IPS-18a (cell line): Measurements from ENCODE around the gene SIDT1.
A peak's percentile ranks its signal among the peaks of the same experiment; 100 is the strongest.

ENCODE experiments used
- H3K27ac ChIP-seq: one replicate; pipeline ENCODE4 v1.5.1; 2013; ENCODE audit warnings: low read length
- H3K27me3 ChIP-seq: one replicate; pipeline ENCODE4 v1.6.1; 2013; ENCODE audit warnings: mild to moderate bottlenecking, low read length; ENCODE audit not compliant: control insufficient read depth, insufficient read depth
- H3K36me3 ChIP-seq: one replicate; pipeline ENCODE4 v1.6.1; 2013; ENCODE audit warnings: low read depth, low read length; ENCODE audit not compliant: control insufficient read depth
- H3K4me1 ChIP-seq: one replicate; pipeline ENCODE4 v1.6.1; 2013; ENCODE audit warnings: low read depth, low read length; ENCODE audit not compliant: control insufficient read depth
- H3K4me3 ChIP-seq: one replicate; pipeline ENCODE4 v1.5.1; 2013; ENCODE audit warnings: low read length
- H3K9ac ChIP-seq: one replicate; pipeline ENCODE4 v1.6.1; 2013; ENCODE audit warnings: mild to moderate bottlenecking, low read length, moderate library complexity
- H3K9me3 ChIP-seq: one replicate; pipeline ENCODE4 v1.6.1; 2013; ENCODE audit warnings: low read depth, low read length; ENCODE audit not compliant: control insufficient read depth

SIDT1 gene

GRCh38 chr3:113531826-113532697, at the start of gene SIDT1:
Gene SIDT1 (plus strand): TSS chr3:113532555. CDS start chr3:113533022, 467 bp downstream.
- Histone ChIP-seq H3K27me3 (peaks cover 84% of the 10 kb centered on the region), H3K4me3 (peak within 1 kb of the TSS; percentile 77), H3K9ac (no peak within 1 kb of the TSS), H3K36me3 (no peaks in the 10 kb centered on the region), H3K4me1 (peaks cover 3% of the 10 kb centered on the region), H3K9me3 (no peaks in the 10 kb centered on the region), H3K27ac (no peak within 1 kb of the TSS)

GRCh38 chr3:113485161-113485609, 47.2 kb upstream of the SIDT1 start:
- no peak overlapping the region for H3K4me3 ChIP-seq
- no peak overlapping the region for H3K9ac ChIP-seq
- H3K36me3 ChIP-seq: peaks cover 5% of the 10 kb centered on the region
- H3K4me1 ChIP-seq: no peaks in the 10 kb centered on the region
- no peaks in the 10 kb centered on the region for H3K27me3 ChIP-seq
- no peak overlapping the region for H3K27ac ChIP-seq
- H3K9me3 ChIP-seq: no peaks in the 10 kb centered on the region

GRCh38 chr3:113495035-113495434, 37.3 kb upstream of the SIDT1 start:
- Histone ChIP-seq H3K27ac (no peak overlapping the region), H3K9ac (no peak overlapping the region), H3K9me3 (no peaks in the 10 kb centered on the region), H3K36me3 (peaks cover 12% of the 10 kb centered on the region), H3K4me3 (no peak overlapping the region), H3K4me1 (no peaks in the 10 kb centered on the region), H3K27me3 (no peaks in the 10 kb centered on the region)

- Histone ChIP-seq H3K4me3 (no peak overlapping the region), H3K36me3 (peaks cover 12% of the 10 kb centered on the region)
These were observed 35.4 kb upstream of the SIDT1 start for GRCh38 chr3:113496924-113497323.

GRCh38 chr3:113498221-113499005, 33.9 kb upstream of the SIDT1 start:
- H3K9me3 ChIP-seq: no peaks in the 10 kb centered on the region
- no peaks in the 10 kb centered on the region for H3K27me3 ChIP-seq
- H3K4me3 ChIP-seq: no peak overlapping the region
- H3K4me1 ChIP-seq: no peaks in the 10 kb centered on the region
- H3K27ac ChIP-seq: no peak overlapping the region
- H3K36me3 ChIP-seq: peaks cover 7% of the 10 kb centered on the region
- H3K9ac ChIP-seq: no peak overlapping the region

More at GRCh38 chr3:113496924-113497323, 35.4 kb upstream of the SIDT1 start:
- Histone ChIP-seq H3K27me3 (no peaks in the 10 kb centered on the region), H3K9me3 (no peaks in the 10 kb centered on the region), H3K9ac (no peak overlapping the region), H3K27ac (no peak overlapping the region), H3K4me1 (no peaks in the 10 kb centered on the region)

GRCh38 chr3:113499081-113499480, 33.3 kb upstream of the SIDT1 start:
- no peak overlapping the region for H3K4me3 ChIP-seq
- peaks cover 7% of the 10 kb centered on the region for H3K36me3 ChIP-seq
- H3K27me3 ChIP-seq: no peaks in the 10 kb centered on the region
- no peaks in the 10 kb centered on the region for H3K4me1 ChIP-seq
- no peaks in the 10 kb centered on the region for H3K9me3 ChIP-seq
- H3K9ac ChIP-seq: no peak overlapping the region
- H3K27ac ChIP-seq: no peak overlapping the region

GRCh38 chr3:113501597-113501996, 30.8 kb upstream of the SIDT1 start:
- H3K9ac ChIP-seq: no peak overlapping the region
- no peak overlapping the region for H3K4me3 ChIP-seq
- peaks cover 18% of the 10 kb centered on the region for H3K36me3 ChIP-seq
- no peaks in the 10 kb centered on the region for H3K9me3 ChIP-seq
- no peaks in the 10 kb centered on the region for H3K27me3 ChIP-seq
- no peak overlapping the region for H3K27ac ChIP-seq
- no peaks in the 10 kb centered on the region for H3K4me1 ChIP-seq

- no peaks in the 10 kb centered on the region for H3K9me3 ChIP-seq
- H3K4me1 ChIP-seq: no peaks in the 10 kb centered on the region
- H3K9ac ChIP-seq: no peak overlapping the region
- no peak overlapping the region for H3K27ac ChIP-seq
- no peak overlapping the region for H3K4me3 ChIP-seq
- H3K27me3 ChIP-seq: no peaks in the 10 kb centered on the region
- H3K36me3 ChIP-seq: peaks cover 11% of the 10 kb centered on the region
These were observed 26.5 kb upstream of the SIDT1 start for GRCh38 chr3:113505867-113506266.

- no peaks in the 10 kb centered on the region for H3K27me3 ChIP-seq
- no peak overlapping the region for H3K9ac ChIP-seq
- H3K4me3 ChIP-seq: no peak overlapping the region
- H3K36me3 ChIP-seq: peaks cover 11% of the 10 kb centered on the region
- H3K27ac ChIP-seq: no peak overlapping the region
- H3K9me3 ChIP-seq: no peaks in the 10 kb centered on the region
- H3K4me1 ChIP-seq: no peaks in the 10 kb centered on the region
These were observed 24.8 kb upstream of the SIDT1 start for GRCh38 chr3:113507501-113508067.

GRCh38 chr3:113508966-113509365, 23.4 kb upstream of the SIDT1 start:
- Histone ChIP-seq H3K27me3 (peaks cover 3% of the 10 kb centered on the region), H3K9me3 (no peaks in the 10 kb centered on the region), H3K4me1 (peaks cover 5% of the 10 kb centered on the region), H3K9ac (no peak overlapping the region), H3K36me3 (peaks cover 11% of the 10 kb centered on the region), H3K4me3 (no peak overlapping the region), H3K27ac (no peak overlapping the region)

- H3K27me3 ChIP-seq: peaks cover 23% of the 10 kb centered on the region
- no peak overlapping the region for H3K27ac ChIP-seq
- H3K36me3 ChIP-seq: no peaks in the 10 kb centered on the region
- peak overlapping the region; percentile 64 for H3K9ac ChIP-seq
- no peaks in the 10 kb centered on the region for H3K9me3 ChIP-seq
- peaks cover 8% of the 10 kb centered on the region for H3K4me1 ChIP-seq
- H3K4me3 ChIP-seq: peak overlapping the region; percentile 96
These were observed 18.0 kb upstream of the SIDT1 start for GRCh38 chr3:113514265-113514769.
